Activated CD4-positive, alpha-beta T cell treated with anti-CD3 and anti-CD28 coated beads for 24 hours (primary cell): ENCODE results near the gene RGR.
A peak's percentile ranks its signal among the peaks of the same experiment; 100 is the strongest.

ENCODE experiments used
- DNase-seq, 2 donors: peaks; one replicate each; pipeline ENCODE4 v3.0.0-alpha.2; 2020; ENCODE audit warnings: low read depth in 2 of 2

RGR gene

DNA sequence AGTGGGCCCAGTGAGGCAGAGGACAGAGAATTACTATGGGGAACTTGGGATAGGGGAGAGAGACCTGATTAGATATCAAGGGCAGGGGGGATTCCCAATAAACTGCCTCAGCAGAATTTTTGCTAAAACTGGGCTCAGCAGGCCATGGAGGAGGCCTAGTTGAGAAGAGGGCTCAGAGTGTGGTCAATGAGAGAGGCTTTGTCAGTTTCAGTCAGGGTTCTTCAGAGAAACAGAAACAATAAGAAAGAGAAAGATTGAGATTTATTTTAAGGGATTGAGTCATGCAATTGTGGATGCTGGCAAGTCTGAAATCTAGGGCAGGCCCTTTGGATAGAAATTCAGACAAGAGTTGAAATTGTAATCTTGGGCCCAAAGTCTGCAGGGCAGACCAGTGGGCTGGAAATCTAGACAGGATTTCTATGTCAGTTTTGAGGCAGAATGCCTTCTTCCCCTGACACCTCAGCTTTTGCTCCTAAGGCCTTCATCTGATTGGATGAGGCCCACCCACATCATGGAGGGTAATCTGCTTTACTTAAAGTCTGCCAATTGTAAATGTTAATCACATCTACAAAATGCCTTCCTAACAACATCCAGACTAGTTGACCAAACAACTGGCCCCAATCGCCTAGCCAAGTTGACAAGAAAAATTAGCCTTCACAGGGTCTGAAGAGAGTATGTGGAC, 50.1 kb downstream of the RGR start:
- DNase-seq = no peak

DNA sequence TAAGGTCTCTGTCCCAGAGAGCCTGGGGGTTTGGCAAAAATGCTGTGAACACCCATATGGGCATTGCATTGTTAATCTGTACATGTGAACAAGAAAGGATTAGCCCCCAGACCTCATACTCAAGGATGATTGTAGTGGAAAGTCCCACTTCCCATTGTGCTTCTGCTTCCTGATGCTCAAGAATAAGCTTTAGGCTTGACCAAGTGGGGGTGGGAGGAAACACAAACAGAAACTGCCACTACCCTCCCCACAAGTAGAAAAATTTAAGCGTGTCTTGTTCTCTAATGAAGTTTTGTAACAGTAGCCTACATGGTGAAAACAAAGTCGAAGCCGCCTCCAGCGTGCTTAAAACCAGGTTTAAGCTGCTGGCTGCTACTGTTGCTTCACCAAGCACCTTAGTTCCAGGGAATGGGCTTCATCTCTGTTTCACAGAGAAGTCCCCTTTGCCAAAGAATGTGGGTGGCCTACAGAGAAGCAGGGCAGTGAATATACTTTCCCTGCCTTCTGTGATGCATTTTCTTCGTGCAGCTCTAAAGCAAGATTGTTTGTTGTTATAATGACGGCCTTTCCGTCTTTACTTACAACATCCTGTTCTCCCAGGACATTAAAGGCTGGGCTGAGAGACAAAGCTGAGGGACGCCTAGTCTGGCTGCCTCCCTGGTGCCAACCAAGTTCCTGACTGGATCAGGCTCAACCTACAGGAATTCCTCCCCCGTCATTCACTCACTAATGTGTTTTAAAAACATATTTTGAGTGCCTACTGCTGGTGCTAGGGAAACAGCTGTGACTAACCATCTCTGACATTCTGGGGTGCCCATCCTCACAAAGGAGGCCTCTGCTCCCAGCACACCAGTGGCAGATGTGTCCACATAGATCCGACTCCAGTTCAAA, 51.5 kb downstream of the RGR start:
- no peak for DNase-seq

DNA sequence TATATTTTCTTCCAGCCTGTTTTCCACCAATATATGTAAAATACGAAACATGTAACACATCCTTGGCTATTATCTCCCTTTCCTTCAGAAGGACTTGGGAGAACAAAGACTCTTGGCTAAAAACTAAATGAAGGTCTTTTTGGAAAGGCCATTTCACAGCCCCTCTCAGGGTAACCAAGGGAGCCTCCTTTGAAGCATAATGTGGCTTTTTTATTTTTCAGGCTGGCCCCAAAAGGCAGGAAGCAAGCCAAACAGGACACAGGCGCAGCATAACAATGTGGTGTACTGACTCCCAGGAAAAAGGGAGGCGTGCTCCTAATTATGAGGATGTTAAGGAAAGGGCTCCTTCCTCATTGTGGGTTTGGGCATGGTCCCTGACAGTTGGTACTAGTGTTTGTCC, 53.2 kb downstream of the RGR start:
- DNase-seq = no peak

DNA sequence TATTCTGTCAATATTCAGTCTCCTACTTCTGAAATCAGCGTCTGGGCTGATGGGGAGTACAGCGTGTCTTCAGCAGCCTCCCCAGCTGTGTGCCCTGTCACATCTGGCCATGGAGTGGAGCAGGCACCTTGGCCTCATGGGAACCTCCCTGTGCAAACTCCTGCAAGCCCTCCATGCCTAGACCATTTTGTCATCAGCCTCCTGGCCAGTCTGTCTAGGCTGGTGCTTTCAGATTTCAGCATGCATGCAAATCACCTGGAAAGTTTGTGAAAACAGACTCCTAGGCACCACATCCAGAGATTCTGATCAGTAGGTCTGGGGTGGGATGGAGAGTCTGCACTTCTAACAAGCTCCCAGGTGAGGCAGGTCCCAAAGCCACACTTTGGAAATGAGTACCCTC, 57.4 kb downstream of the RGR start:
- DNase-seq = no peak

DNA sequence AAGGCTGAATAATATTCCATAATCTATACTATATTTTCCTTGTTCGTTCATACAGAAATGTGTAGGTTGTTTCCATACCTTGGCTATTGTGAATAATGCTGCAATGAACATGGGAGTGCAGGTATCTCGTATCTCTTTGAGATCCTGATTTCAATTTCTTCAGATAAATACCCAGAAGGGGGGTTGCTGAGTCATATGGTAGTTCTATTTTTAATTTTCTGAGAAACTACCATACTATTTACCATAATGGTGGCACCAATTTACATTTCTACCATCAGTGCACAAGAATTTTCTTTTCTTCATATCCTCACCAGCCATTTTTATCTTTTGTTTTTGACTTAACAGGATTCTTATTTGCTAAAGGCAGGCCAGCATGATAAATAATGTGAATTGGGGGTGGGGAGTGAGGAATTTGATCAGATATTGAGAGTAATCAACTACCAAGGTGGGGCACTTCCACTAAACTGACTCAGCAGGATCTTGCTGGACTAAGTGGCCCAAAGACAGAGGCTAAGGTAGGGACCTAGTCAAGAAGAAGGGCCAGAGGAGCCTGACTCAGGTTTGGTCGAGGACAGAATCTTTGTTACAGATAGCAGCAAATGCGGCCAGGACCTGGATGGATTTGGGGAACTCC, 62.0 kb downstream of the RGR start:
- no peak for DNase-seq

DNA sequence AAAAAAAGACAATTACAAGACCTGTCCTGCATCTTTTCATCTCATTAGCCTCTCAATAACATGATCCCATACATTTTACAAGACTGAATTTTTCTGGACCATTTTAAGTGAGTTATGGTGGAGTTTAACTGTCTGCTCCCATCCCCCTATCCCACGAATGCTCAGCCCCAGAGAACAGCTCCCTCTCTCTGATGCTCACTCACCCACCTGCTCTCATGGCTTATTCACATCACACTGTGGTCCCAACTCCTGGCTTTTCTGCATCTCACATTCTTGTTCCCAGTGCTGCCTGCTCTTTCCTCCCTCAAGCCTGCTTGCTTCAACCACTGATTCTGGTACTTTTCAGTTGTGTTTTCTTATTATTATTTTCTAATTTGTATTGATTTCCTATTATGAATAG, 63.2 kb downstream of the RGR start:
- no peak for DNase-seq

DNA sequence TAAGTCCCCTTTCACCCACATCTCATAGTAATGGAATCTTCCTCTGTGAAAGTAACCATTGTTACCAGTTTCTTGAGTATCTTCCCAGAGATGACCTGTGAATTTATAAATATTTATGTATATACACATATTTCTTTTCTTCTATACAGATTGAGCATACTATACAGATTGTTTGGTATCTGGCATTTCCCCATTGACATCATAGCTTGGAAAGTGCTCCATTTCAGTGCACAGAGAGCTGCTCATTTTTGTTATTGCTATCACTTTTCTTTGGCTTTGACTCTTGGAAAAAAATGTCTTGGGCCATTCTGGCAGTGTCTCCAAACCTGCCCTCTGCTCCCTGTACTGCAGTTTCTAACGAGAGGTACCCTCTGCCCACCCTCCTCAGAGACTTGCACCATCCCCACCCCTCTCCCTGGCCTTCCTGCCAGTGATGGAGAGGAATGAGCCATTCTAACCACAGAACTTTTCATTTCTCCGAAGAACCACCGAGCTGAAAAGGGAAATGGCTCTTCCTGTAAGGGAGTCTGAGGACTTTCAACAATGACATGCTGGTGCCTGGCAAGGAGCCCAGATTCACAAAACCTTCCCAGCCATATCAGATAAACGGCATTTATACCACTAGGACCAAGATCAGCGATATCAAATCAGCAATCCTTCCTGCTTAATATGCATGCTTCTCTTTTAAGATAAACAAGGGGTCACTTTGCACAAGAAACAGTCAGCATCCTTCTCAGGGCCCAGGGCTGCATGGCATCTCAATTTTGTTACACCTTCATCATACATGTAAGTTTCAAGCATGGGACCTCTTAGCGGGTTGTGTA, 63.8 kb downstream of the RGR start:
- peak in 1 of 2 donors; percentile 40 for DNase-seq
